ENCODE data around the gene SEMA3D.

SEMA3D gene

DNA sequence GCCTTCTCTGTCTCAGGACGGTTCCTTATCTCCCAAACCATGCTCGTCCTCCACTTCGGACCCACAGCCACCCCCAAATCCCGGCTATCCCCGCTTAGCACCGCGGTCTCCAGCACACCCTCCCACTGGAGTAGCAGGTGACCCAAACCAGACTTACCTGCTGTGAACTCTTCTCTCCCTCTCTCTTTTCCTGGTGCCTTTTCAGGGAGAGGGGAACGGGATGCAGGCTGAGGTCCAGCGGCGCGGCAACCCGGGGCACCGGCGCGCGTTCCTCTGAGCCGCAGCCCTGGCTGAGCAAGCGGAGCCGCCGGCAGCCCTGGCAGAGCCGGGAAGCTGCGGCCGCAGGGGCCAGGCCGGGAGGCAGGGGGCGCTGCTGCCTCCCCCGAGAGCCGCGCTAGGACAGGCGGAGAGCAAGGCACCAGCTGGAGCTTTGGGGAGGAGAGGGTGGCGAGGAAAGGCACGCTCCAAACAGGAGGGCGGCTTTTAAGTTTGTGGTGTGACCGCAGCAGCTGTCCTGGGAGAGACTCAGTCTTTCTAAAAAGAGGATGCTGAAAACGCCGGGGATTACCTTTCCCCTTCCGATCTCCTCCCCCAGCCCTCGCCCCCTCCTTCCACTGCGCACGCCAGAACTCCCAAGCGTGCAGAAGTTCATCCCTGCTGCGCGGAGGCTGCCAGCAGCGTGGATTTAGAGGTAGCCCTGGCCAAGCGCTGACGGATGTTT, at the start of gene SEMA3D:
Gene SEMA3D, minus strand, starts transcription at position 536 of the 721 bp plus-strand sequence. CDS start 65,165 bp downstream, outside the sequence.
- FAIRE-seq, result no peak

GRCh38 chr7:85234730-85235129, 47.9 kb upstream of the SEMA3D start:
- FAIRE-seq, result no peak

DNA sequence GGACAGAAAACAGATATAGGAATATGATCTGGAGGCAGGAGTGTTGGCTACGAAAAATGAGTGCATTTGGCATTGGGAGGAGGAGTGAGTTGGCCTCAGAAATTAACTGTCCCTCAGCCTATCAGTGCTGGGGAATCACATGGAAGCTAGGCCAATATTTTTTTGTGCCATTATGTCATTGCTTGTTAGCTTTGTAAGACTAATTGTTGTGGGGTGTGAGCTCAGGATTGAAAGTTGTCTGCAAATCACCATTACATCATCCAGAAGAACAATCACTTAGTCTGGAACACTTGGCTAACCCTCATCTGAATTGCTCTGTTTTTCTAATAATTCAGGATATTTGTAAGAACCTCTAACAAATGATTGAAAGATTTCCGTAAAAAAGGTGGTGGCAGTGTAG, 45.2 kb upstream of the SEMA3D start:
- FAIRE-seq, result no peak

- no peak for FAIRE-seq
These were observed 43.8 kb upstream of the SEMA3D start for GRCh38 chr7:85230623-85231022.

DNA sequence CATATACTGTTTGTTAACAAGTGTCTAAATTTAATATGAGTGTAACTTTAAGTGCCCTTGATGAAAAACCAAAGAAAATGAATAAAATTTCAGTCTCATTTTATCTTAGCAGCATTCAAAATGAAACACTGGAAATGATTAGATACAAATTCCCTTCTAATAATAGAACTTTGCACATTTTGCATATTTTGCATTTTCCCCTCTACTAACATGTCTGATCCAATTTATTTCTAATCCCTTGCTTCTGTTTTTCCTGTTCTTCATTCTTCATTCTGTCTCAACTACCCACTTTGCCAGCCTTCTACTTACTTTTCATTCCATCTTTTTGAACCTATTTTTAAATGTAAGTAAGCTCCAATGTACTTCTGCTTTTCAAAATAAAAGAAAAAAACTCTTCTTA, 42.7 kb upstream of the SEMA3D start:
- FAIRE-seq, result no peak

- FAIRE-seq, result no peak
These were observed 39.7 kb upstream of the SEMA3D start for GRCh38 chr7:85226361-85227085.

DNA sequence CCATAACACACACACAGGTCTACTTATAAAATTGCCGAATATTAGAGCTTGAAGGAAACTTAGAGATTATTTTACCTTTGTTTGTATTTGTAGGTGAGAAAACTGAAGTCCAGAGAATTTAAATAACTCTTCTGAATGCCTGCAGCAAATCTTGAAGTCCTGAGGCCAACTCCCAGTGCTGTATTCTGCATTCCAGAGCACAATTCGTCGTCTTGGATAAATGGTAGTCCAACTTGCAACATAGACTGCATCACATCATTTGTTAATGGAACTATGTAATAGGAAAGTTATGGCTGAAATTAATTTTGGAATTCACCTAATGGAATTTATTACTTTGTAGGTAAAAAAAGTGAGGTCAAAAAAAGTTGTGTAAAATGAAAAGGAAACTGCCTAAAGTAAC, 37.3 kb upstream of the SEMA3D start:
- FAIRE-seq, result no peak

DNA sequence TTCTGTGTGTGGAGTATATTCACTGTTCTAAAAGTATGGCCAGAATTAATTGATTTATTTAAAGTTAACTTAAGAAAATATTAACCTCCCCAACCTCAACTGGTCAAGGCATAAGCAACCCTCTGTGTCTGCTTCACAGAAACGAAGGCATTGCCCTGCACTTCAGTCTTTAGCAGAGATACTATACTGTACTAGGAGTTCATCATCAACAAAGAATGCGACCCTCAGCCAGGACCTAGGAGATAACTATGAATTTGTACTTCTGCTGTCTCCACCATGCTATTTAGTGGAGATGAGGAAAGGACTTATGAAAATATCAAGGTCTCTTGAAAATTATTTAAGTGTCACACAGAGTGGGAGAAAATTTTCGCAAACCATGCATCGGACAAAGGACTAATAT, 35.7 kb upstream of the SEMA3D start:
- FAIRE-seq, result no peak

DNA sequence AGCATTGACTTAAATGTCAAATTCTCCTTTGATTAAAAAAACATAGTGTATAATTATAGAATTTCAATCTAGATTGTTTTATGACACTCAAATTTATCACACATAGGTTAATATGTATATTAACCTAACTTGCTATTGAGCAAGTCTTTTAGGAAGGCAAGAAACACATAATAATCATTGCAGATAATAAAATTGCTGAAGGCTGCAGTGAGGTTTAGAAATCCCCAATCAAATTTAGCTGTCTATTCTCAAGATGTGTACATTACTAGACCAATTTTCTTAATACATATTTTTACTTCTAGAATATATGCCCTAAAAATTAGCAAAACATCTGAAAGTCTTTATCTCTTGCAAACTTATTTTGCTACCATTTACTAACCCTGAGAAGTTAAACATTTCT, 34.9 kb upstream of the SEMA3D start:
- no peak for FAIRE-seq

- no peak for FAIRE-seq
These were observed 33.8 kb upstream of the SEMA3D start for GRCh38 chr7:85220651-85221050.

DNA sequence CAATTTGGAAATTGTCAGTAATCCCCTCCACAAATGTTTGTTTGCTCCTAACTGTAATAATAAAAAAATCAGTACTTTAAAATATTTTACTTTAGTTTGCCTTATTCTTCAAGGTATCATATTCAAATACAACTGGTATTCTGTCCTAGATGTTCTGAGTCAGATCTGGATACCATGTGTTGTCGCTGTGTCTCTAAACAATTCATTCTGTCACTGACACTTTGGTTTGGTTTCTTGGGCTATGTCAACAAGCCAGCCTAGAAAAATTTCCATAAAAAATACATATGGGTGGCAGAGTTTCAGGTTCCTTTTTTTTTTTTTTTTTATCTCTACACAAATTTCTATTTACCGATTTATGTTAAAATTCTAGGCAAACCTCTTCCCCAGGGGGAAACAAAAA, 33.2 kb upstream of the SEMA3D start:
- FAIRE-seq, result no peak

DNA sequence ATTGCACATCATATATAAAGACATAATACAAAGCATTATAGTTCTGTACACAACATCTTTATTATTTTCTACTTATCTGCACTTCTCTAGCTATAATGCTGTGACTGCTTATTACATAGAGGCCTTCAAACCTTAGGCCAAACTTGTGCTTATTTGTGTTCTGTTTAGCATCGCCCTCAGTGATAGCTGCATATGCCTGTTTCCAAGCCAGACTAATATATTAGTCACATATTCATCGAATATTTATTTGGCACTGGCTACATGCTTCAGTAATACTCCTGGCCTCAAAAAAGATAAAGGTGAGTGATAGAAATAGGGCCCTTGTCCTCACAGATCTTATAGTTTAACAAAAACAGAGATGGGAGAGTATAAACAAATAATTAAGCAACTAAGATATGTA, 30.2 kb upstream of the SEMA3D start:
- no peak for FAIRE-seq

GRCh38 chr7:85215098-85215497, 28.2 kb upstream of the SEMA3D start:
- FAIRE-seq, result no peak

DNA sequence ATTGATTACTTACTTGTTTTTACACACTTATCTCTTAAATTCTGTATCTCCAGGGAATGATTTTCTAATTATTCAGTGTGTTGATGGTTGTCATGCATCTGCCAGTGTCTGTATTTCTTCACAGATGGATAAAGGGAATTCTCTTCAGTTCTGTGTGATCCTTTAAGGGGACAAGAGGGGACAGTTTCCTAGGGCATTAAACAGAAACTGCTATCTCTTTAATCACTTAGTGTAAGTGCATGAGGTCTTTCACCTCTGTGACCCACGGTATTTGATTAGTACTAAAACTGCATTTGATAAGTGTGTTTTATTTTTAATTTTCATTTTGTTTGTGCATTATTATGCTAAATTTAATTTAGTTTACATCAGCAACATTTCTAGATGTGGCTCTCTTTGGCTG, 26.6 kb upstream of the SEMA3D start:
- FAIRE-seq, result no peak

GRCh38 chr7:85205754-85206153, 18.9 kb upstream of the SEMA3D start:
- no peak for FAIRE-seq

DNA sequence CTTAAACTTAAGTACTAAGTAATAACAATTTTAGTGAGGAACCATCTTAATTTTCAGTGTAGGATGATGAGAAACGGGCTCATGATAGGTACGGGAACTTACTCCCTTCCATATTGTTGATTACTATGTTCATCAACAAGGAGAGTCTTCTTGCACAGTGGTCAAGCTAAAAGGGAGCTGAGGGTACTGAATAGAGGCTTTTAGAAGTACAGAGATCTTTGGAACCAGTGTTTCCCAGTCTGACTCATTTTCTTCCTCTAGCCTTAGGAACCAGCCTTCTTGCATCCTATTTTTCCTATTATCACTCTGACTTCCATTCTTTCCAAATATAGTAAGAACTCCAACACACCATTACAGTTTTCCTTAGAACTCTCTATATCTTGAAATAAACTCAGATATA, 17.6 kb upstream of the SEMA3D start:
- FAIRE-seq, result no peak

- no peak for FAIRE-seq
These were observed 17.2 kb upstream of the SEMA3D start for GRCh38 chr7:85204061-85204460.

DNA sequence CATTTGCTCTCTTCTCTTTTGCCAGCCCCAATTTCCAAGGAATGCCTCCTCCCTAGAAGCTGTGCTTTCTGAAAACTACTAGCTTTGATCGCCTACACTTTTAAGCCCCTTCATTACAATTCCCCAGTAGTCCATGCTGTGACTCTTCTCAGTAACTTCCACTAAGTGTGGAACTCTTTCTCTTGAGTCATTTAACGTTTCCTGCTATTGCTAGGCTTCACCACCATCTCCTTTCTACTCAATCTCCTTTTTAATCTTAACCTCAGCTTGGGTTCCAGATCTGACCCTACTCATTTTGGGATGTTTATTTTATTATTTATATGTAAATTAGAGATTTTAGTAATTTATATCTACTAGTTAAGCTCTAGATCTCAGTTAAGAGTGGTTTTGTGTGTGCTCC, 14.4 kb upstream of the SEMA3D start:
- FAIRE-seq, result no peak

- FAIRE-seq, result no peak
These were observed 9.8 kb upstream of the SEMA3D start for GRCh38 chr7:85196696-85197095.

DNA sequence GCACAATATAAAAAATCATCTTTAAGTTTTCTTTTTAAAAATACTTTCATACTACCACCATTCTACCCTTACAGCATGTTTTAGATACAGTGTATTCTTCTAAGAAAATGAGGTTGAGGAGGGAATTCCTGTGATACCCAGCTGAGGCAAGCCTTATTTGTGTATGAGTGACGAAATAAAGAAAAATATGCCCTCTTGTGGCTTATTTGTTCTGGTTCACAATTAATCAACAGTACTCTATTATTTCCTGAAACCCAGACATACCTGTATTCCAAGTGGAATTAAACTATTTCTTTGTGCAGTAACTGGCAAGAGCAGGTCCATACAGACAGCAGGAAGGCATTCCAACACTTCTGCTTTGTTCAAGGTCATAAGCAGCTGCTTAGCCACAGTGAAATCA, 4.5 kb upstream of the SEMA3D start:
- FAIRE-seq, result no peak

- FAIRE-seq, result no peak
These were observed 754 bp downstream of the SEMA3D start for GRCh38 chr7:85186083-85186520.

GRCh38 chr7:85185424-85186082, 1.3 kb downstream of the SEMA3D start:
- no peak for FAIRE-seq

- FAIRE-seq, result no peak
These were observed 2.0 kb downstream of the SEMA3D start for GRCh38 chr7:85184599-85185423.
